Measurements from ENCODE around the gene CBX2.

Gene CBX2

GRCh38 chr17:79806863-79807720, 29.1 kb downstream of the CBX2 start:
- DNase-seq (ENCODE audit: low read depth in 1 of 2, low spot score in 1 of 2), result no peak
- TF ChIP-seq CTCF (IDR thresholded peaks at IDR 0.05; ENCODE audit: insufficient read depth, low read length), result no peak
- TF ChIP-seq REST (IDR thresholded peaks at IDR 0.05; ENCODE audit: insufficient replicate concordance, low read depth), result no peak
- TF ChIP-seq GABPA (IDR thresholded peaks at IDR 0.05; ENCODE audit: low read depth), result no peak
- no peak for TF ChIP-seq SPI1 (IDR thresholded peaks at IDR 0.05; ENCODE audit: borderline replicate concordance, low read depth)
- no peak for TF ChIP-seq POLR2AphosphoS5 (IDR thresholded peaks at IDR 0.05; ENCODE audit: low read depth)
- peaks cover 78% of the 10 kb centered on the region for H3K27me3 ChIP-seq (ENCODE audit: insufficient read depth, poor library complexity, severe bottlenecking)
- H3K27ac ChIP-seq (replicated peaks), result no peak overlapping the region
- H3K4me3 ChIP-seq (replicated peaks; ENCODE audit: insufficient read depth, low read length), result no peak overlapping the region

- DNase-seq (ENCODE audit: low read depth in 1 of 2, low spot score in 1 of 2), result peak in 1 of 2 experiments; percentile 57
- TF ChIP-seq SPI1 (IDR thresholded peaks at IDR 0.05; ENCODE audit: borderline replicate concordance, low read depth) (no peak), POLR2AphosphoS5 (IDR thresholded peaks at IDR 0.05; ENCODE audit: low read depth) (no peak), REST (IDR thresholded peaks at IDR 0.05; ENCODE audit: insufficient replicate concordance, low read depth) (no peak), GABPA (IDR thresholded peaks at IDR 0.05; ENCODE audit: low read depth) (no peak), CTCF (IDR thresholded peaks at IDR 0.05; ENCODE audit: insufficient read depth, low read length) (peak; percentile 16)
- Histone ChIP-seq H3K27me3 (ENCODE audit: insufficient read depth, poor library complexity, severe bottlenecking) (peaks cover 73% of the 10 kb centered on the region), H3K27ac (replicated peaks) (no peak overlapping the region), H3K4me3 (replicated peaks; ENCODE audit: insufficient read depth, low read length) (no peak overlapping the region)
These were observed 31.0 kb downstream of the CBX2 start for GRCh38 chr17:79808763-79809529.

- TF ChIP-seq SPI1 (IDR thresholded peaks at IDR 0.05; ENCODE audit: borderline replicate concordance, low read depth) (no peak), GABPA (IDR thresholded peaks at IDR 0.05; ENCODE audit: low read depth) (no peak), REST (IDR thresholded peaks at IDR 0.05; ENCODE audit: insufficient replicate concordance, low read depth) (no peak), CTCF (IDR thresholded peaks at IDR 0.05; ENCODE audit: insufficient read depth, low read length) (no peak), POLR2AphosphoS5 (IDR thresholded peaks at IDR 0.05; ENCODE audit: low read depth) (no peak)
- Histone ChIP-seq H3K4me3 (replicated peaks; ENCODE audit: insufficient read depth, low read length) (no peak overlapping the region), H3K27me3 (ENCODE audit: insufficient read depth, poor library complexity, severe bottlenecking) (peaks cover 74% of the 10 kb centered on the region), H3K27ac (replicated peaks) (no peak overlapping the region)
- no peak for DNase-seq (ENCODE audit: low read depth in 1 of 2, low spot score in 1 of 2)
These were observed 31.7 kb downstream of the CBX2 start for GRCh38 chr17:79809530-79810129.

All from HL-60 (cell line).